SK-N-SH treated with all-trans-retinoic acid at 6 μM for 48 hours (cell line): Measurements from ENCODE around the gene GRID2IP.

Experiments
- ATAC-seq: fragments of 200-7000 bp; cut with Tn5 transposase; 3 replicates; pipeline ENCODE4 v1.9.1; 2020; ENCODE audit warnings: mild to moderate bottlenecking, moderate library complexity
- ARNTL ChIP-seq: fragments of 450-650 bp; formaldehyde crosslinking; IDR thresholded peaks from 2 replicates; pipeline ENCODE4 v1.5.0; 2020; ENCODE audit warnings: low read depth, mild to moderate bottlenecking, moderate library complexity, borderline replicate concordance
- BACH2 ChIP-seq: fragments of 250-450 bp; sonication (Bioruptor Pico); IDR thresholded peaks from 2 replicates; pipeline ENCODE4 v1.9.0; 2021; ENCODE audit warnings: mild to moderate bottlenecking, borderline replicate concordance
- CREB5 ChIP-seq: fragments of 250-450 bp; sonication (Bioruptor Pico); IDR thresholded peaks from 2 replicates; pipeline ENCODE4 v1.5.1; 2020; ENCODE audit warnings: low read depth, mild to moderate bottlenecking, moderate library complexity
- CSDC2 ChIP-seq: fragments of 250-450 bp; sonication (Bioruptor Pico); IDR thresholded peaks from 2 replicates; pipeline ENCODE4 v1.5.0; 2020; ENCODE audit warnings: mild to moderate bottlenecking, moderate library complexity
- CSRNP3 ChIP-seq: fragments of 250-450 bp; sonication (Bioruptor Pico); IDR thresholded peaks from 2 replicates; pipeline ENCODE4 v1.5.1; 2021; ENCODE audit warnings: mild to moderate bottlenecking, moderate library complexity
- GLIS3 ChIP-seq: fragments of 250-450 bp; sonication (Bioruptor Pico); IDR thresholded peaks from 2 replicates; pipeline ENCODE4 v1.5.0; 2020; ENCODE audit warnings: mild to moderate bottlenecking, moderate library complexity
- ISL1 ChIP-seq: fragments of 250-450 bp; sonication (Bioruptor Pico); IDR thresholded peaks from 2 replicates; pipeline ENCODE4 v2.1.2; 2022; ENCODE audit warnings: mild to moderate bottlenecking, moderate library complexity
- OSR1 ChIP-seq: fragments of 250-450 bp; sonication (Bioruptor Pico); IDR thresholded peaks from 2 replicates; pipeline ENCODE4 v1.8.0; 2022; ENCODE audit warnings: moderate library complexity, mild to moderate bottlenecking, inconsistent platforms
- POU6F1 ChIP-seq: fragments of 250-450 bp; sonication (Bioruptor Pico); IDR thresholded peaks from 2 replicates; pipeline ENCODE4 v1.8.0; 2021; ENCODE audit warnings: low read depth, mild to moderate bottlenecking, moderate library complexity, borderline replicate concordance
- PPARA ChIP-seq: fragments of 250-450 bp; sonication (Bioruptor Pico); IDR thresholded peaks from 2 replicates; pipeline ENCODE4 v1.5.0; 2020; ENCODE audit warnings: mild to moderate bottlenecking, borderline replicate concordance
- RARB ChIP-seq: fragments of 250-450 bp; sonication (Bioruptor Pico); IDR thresholded peaks from 2 replicates; pipeline ENCODE4 v1.8.0; 2021; ENCODE audit warnings: mild to moderate bottlenecking, moderate library complexity
- SNAI2 ChIP-seq: fragments of 250-450 bp; sonication (Bioruptor Pico); IDR thresholded peaks from 2 replicates; pipeline ENCODE4 v1.5.0; 2020; ENCODE audit warnings: mild to moderate bottlenecking, moderate library complexity
- TCF4 ChIP-seq: fragments of 250-450 bp; sonication (Bioruptor Pico); IDR thresholded peaks from 2 replicates; pipeline ENCODE4 v1.8.0; 2021; ENCODE audit warnings: mild to moderate bottlenecking, moderate library complexity, borderline replicate concordance
- TOX ChIP-seq: fragments of 250-450 bp; sonication (Bioruptor Pico); IDR thresholded peaks from 2 replicates; pipeline ENCODE4 v1.8.0; 2021; ENCODE audit warnings: mild to moderate bottlenecking, moderate library complexity, borderline replicate concordance
- TSHZ2 ChIP-seq: fragments of 250-450 bp; sonication (Bioruptor Pico); IDR thresholded peaks from 2 replicates; pipeline ENCODE4 v1.5.0; 2020; ENCODE audit warnings: mild to moderate bottlenecking, moderate library complexity
- ZC3H10 ChIP-seq: fragments of 250-450 bp; sonication (Bioruptor Pico); IDR thresholded peaks from 2 replicates; pipeline ENCODE4 v1.5.1; 2021; ENCODE audit warnings: mild to moderate bottlenecking, moderate library complexity
- ZFP3 ChIP-seq: fragments of 250-450 bp; sonication (Bioruptor Pico); IDR thresholded peaks from 2 replicates; pipeline ENCODE4 v1.5.0; 2020; ENCODE audit warnings: mild to moderate bottlenecking, moderate library complexity
- ZFP30 ChIP-seq: fragments of 450-650 bp; formaldehyde crosslinking; IDR thresholded peaks from 2 replicates; pipeline ENCODE4 v1.5.0; 2022; ENCODE audit warnings: mild to moderate bottlenecking, moderate library complexity
- ZNF565 ChIP-seq: fragments of 450-650 bp; formaldehyde crosslinking; conservative IDR thresholded peaks from 2 replicates; pipeline ENCODE4 v1.5.0; 2020; ENCODE audit warnings: low read depth, mild to moderate bottlenecking, moderate library complexity
- ZNF70 ChIP-seq: fragments of 450-650 bp; formaldehyde crosslinking; IDR thresholded peaks from 2 replicates; pipeline ENCODE4 v1.5.0; 2020; ENCODE audit warnings: mild to moderate bottlenecking, moderate library complexity
- TF ChIP-seq, protein P1 (sequence below): fragments of 250-450 bp; sonication (Bioruptor Pico); IDR thresholded peaks from 2 replicates; pipeline ENCODE4 v1.8.0; 2020; ENCODE audit warnings: mild to moderate bottlenecking, moderate library complexity, borderline replicate concordance

GRID2IP gene

GRCh38 chr7:6545398-6546126 lies 5.7 kb downstream of the GRID2IP start:
- no peak for ATAC-seq
- TF ChIP-seq SNAI2 (CRISPR knock-in tag) (no peak), GLIS3 (CRISPR knock-in tag) (no peak), TSHZ2 (no peak), ARNTL (CRISPR knock-in tag) (no peak), ZNF70 (CRISPR knock-in tag) (no peak), ISL1 (no peak), ZFP30 (CRISPR knock-in tag) (no peak), TOX (CRISPR knock-in tag) (no peak), CSDC2 (CRISPR knock-in tag) (no peak)
- TF ChIP-seq, protein P1, sequence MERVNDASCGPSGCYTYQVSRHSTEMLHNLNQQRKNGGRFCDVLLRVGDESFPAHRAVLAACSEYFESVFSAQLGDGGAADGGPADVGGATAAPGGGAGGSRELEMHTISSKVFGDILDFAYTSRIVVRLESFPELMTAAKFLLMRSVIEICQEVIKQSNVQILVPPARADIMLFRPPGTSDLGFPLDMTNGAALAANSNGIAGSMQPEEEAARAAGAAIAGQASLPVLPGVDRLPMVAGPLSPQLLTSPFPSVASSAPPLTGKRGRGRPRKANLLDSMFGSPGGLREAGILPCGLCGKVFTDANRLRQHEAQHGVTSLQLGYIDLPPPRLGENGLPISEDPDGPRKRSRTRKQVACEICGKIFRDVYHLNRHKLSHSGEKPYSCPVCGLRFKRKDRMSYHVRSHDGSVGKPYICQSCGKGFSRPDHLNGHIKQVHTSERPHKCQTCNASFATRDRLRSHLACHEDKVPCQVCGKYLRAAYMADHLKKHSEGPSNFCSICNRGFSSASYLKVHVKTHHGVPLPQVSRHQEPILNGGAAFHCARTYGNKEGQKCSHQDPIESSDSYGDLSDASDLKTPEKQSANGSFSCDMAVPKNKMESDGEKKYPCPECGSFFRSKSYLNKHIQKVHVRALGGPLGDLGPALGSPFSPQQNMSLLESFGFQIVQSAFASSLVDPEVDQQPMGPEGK (CRISPR knock-in tag), result no peak

- no peak for TF ChIP-seq ZFP3 (CRISPR knock-in tag)
- no peak for TF ChIP-seq TCF4 (CRISPR knock-in tag)
- TF ChIP-seq PPARA (CRISPR knock-in tag), result no peak
- no peak for TF ChIP-seq ZNF70 (CRISPR knock-in tag)
- TF ChIP-seq BACH2 (CRISPR knock-in tag), result no peak
- TF ChIP-seq ZFP30 (CRISPR knock-in tag), result no peak
- no peak for TF ChIP-seq ZNF565 (CRISPR knock-in tag)
- TF ChIP-seq SNAI2 (CRISPR knock-in tag), result no peak
- no peak for TF ChIP-seq CREB5
- TF ChIP-seq TOX (CRISPR knock-in tag), result no peak
- no peak for TF ChIP-seq ZC3H10 (CRISPR knock-in tag)
- TF ChIP-seq ISL1, result no peak
- TF ChIP-seq GLIS3 (CRISPR knock-in tag), result no peak
- TF ChIP-seq RARB (CRISPR knock-in tag), result no peak
- TF ChIP-seq POU6F1, result no peak
- TF ChIP-seq, protein P1 (CRISPR knock-in tag), result no peak
- no peak for TF ChIP-seq CSRNP3
- no peak for TF ChIP-seq OSR1
- no peak for ATAC-seq
These were observed 8.9 kb downstream of the GRID2IP start for GRCh38 chr7:6542368-6542767.
